Gastrocnemius medialis (tissue), 4 donors: ENCODE data around the gene IQCH. TPM values are rescaled to one million over a fixed set of nuclear protein-coding genes. Genes with fewer than 3 reads are reported as not detected.

ENCODE experiments used
- ATAC-seq, 2 donors: fragments of 150-250 bp; one replicate each; pipeline ENCODE4 v1.9.1; 2016
- DNase-seq, 2 donors: peaks; one replicate each; pipeline ENCODE4 v3.0.0-alpha.2; 2019
- H3K27ac ChIP-seq, 4 donors: fragments of 200-600 bp; sonication (generic); 1 replicate in 1 of 4; 2 replicates in 3 of 4; pipeline ENCODE4 v1.5.1; 2016 to 2018; ENCODE audit warnings: mild to moderate bottlenecking in 2 of 4, moderate library complexity in 1 of 4
- H3K27me3 ChIP-seq, 3 donors: fragments of 200-600 bp; sonication (generic) in 2 of 3; 1 replicate in 1 of 3; 2 replicates in 2 of 3; pipeline versions ENCODE4 v1.5.1 to v1.6.0; 2016 to 2019; ENCODE audit warnings: mild to moderate bottlenecking in 1 of 3, moderate library complexity in 1 of 3
- H3K36me3 ChIP-seq, 2 donors: fragments of 200-600 bp; sonication (generic) in 1 of 2; one replicate each; pipeline ENCODE4 v1.5.1; 2017 to 2018
- H3K4me1 ChIP-seq, 2 donors: fragments of 200-600 bp; sonication (generic) in 1 of 2; one replicate each; pipeline ENCODE4 v1.5.1; 2016 to 2017; ENCODE audit warnings: mild to moderate bottlenecking in 2 of 2
- H3K4me3 ChIP-seq, 4 donors: fragments of 200-600 bp; sonication (generic) in 3 of 4; 1 replicate in 1 of 4; 2 replicates in 3 of 4; pipeline ENCODE4 v1.5.1; 2016 to 2019; ENCODE audit warnings: mild to moderate bottlenecking in 2 of 4
- H3K9me3 ChIP-seq, 3 donors: fragments of 200-600 bp; sonication (generic) in 2 of 3; 1 replicate in 1 of 3; 2 replicates in 2 of 3; pipeline ENCODE4 v1.5.1; 2016 to 2019
- CTCF ChIP-seq, 5 experiments: fragments of 450-650 bp in 3 of 5; fragments of 200-600 bp in 2 of 5; sonication (generic) in 2 of 5; IDR thresholded peaks in 4 of 5; conservative IDR thresholded peaks in 1 of 5; 1 replicate in 4 of 5; 2 replicates in 1 of 5; pipeline ENCODE4 v1.5.1; 2016 to 2019; ENCODE audit warnings: antibody characterized with exemption in 5 of 5, mild to moderate bottlenecking in 3 of 5, moderate library complexity in 3 of 5
- POLR2A ChIP-seq, 2 donors: fragments of 450-650 bp; IDR thresholded peaks; one replicate each; pipeline ENCODE4 v1.6.1; 2017; ENCODE audit warnings: antibody characterized with exemption in 2 of 2, mild to moderate bottlenecking in 2 of 2, moderate library complexity in 2 of 2
- in situ Hi-C, 4 donors: fragments of 200-750 bp; cut with MboI; loops; one replicate each; pipeline versions ENCODE4 v1.15.0 to v1.8.0; 2017; ENCODE audit warnings: low sequenced_read_pairs in 4 of 4
- intact Hi-C: fragments of 100-400 bp; cut with DNase I; formaldehyde crosslinking; loops from one replicate; pipeline ENCODE4 v1.15.1; 2023; ENCODE audit warnings: low total_unique reads
- total RNA-seq, 4 donors: library from RNA; depleted of rRNA; stranded (reverse); fragments of >200 nt; gene quantifications; one replicate each; pipeline versions ENCODE4 v1.1.0 to v1.2.3, GENCODE V29; 2016

Gene IQCH
- total RNA-seq, 4 donors from 2014 or later, result 0.07 to 0.65 (median 0.32) TPM

- in situ Hi-C loops (loop anchor here in 2 of 4 donors (10.0 kb wide), 1 partner anchor 365 kb away; no protein-coding TSS in a partner anchor), intact Hi-C loops (no loop called here)
- peaks cover 0 to 8% of the 10 kb centered on the region in 2 donors for H3K36me3 ChIP-seq
- H3K9me3 ChIP-seq, result no peaks in the 10 kb centered on the region
- H3K4me1 ChIP-seq, result no peaks in the 10 kb centered on the region
- no peak for ATAC-seq
- H3K27ac ChIP-seq, result no peak overlapping the region
- TF ChIP-seq CTCF (IDR thresholded peaks at IDR 0.05 in 4 of 5, conservative IDR thresholded peaks at IDR 0.05 in 1 of 5), result no peak
- TF ChIP-seq POLR2A (IDR thresholded peaks at IDR 0.05), result no peak
- H3K27me3 ChIP-seq, result no peaks in the 10 kb centered on the region
- no peak overlapping the region for H3K4me3 ChIP-seq
- no peak for DNase-seq
These were observed 215.1 kb downstream of the IQCH start for GRCh38 chr15:67469680-67470079.

DNA sequence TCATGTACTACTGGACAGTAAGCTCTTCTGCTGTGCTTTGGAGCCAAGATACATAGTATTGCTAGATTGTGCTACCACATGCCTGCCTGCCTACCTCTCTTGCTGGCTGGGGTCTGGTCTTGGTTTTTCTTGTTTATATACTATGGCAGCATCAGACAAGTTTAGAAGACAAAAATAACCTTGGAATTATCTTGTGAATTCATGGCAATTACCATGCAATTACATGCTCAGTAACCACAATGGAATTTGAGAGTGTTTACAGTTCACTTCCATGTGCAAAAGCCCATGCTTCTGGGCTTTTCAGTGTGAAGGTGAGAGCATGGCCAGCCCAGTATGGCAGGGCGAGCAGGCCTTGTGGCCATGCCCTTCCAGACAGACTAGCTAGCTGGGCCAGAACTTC is 218.4 kb downstream of the IQCH start:
- no peak for DNase-seq
- H3K27me3 ChIP-seq, result no peaks in the 10 kb centered on the region
- no peaks in the 10 kb centered on the region for H3K4me1 ChIP-seq
- in situ Hi-C loops, result no loop called here
- intact Hi-C loops, result no loop called here
- H3K27ac ChIP-seq, result no peak overlapping the region
- TF ChIP-seq POLR2A (IDR thresholded peaks at IDR 0.05) (no peak), CTCF (IDR thresholded peaks at IDR 0.05 in 4 of 5, conservative IDR thresholded peaks at IDR 0.05 in 1 of 5) (no peak)
- no peak for ATAC-seq
- no peaks in the 10 kb centered on the region for H3K36me3 ChIP-seq
- no peak overlapping the region for H3K4me3 ChIP-seq
- H3K9me3 ChIP-seq, result no peaks in the 10 kb centered on the region

GRCh38 chr15:67474405-67475110 is 220.0 kb downstream of the IQCH start:
- in situ Hi-C loops, result no loop called here

GRCh38 chr15:67479781-67480505 is 225.4 kb downstream of the IQCH start:
- DNase-seq (no peak), ATAC-seq (no peak)
- Histone ChIP-seq H3K27me3 (no peaks in the 10 kb centered on the region), H3K9me3 (no peaks in the 10 kb centered on the region), H3K27ac (no peak overlapping the region), H3K4me3 (no peak overlapping the region), H3K36me3 (no peaks in the 10 kb centered on the region), H3K4me1 (peaks cover 0 to 6% of the 10 kb centered on the region in 2 donors)
- intact Hi-C loops (no loop called here), in situ Hi-C loops (no loop called here)
- TF ChIP-seq POLR2A (IDR thresholded peaks at IDR 0.05) (no peak), CTCF (IDR thresholded peaks at IDR 0.05 in 4 of 5, conservative IDR thresholded peaks at IDR 0.05 in 1 of 5) (no peak)

More at GRCh38 chr15:67474405-67475110, 220.0 kb downstream of the IQCH start:
- H3K4me3 ChIP-seq, result no peak overlapping the region
- no peaks in the 10 kb centered on the region for H3K9me3 ChIP-seq
- intact Hi-C loops, result no loop called here
- no peaks in the 10 kb centered on the region for H3K4me1 ChIP-seq
- no peaks in the 10 kb centered on the region for H3K27me3 ChIP-seq
- no peak overlapping the region for H3K27ac ChIP-seq
- ATAC-seq (no peak), DNase-seq (no peak)
- TF ChIP-seq POLR2A (IDR thresholded peaks at IDR 0.05), result no peak
- H3K36me3 ChIP-seq, result no peaks in the 10 kb centered on the region

DNA sequence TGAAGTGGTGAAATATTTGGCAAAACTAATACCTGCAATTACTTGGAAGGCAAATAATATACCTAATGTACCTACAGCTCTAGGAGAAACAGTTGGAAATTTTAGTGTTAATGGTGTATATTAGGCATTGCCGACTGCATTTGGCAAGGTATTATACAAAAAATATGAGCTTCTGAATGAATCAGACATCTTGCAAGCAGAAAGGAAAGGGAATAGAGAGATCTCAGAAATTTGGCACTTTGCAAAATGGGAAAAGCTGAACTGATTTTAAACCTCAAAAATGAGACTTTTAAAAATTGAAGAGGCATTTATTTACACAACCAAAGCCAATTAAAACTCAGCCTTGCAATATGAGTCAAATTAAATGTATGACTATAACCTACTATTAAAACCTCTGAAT is 226.2 kb downstream of the IQCH start:
- TF ChIP-seq POLR2A (IDR thresholded peaks at IDR 0.05) (no peak), CTCF (IDR thresholded peaks at IDR 0.05 in 4 of 5, conservative IDR thresholded peaks at IDR 0.05 in 1 of 5) (no peak)
- no peak overlapping the region for H3K27ac ChIP-seq
- H3K4me3 ChIP-seq, result no peak overlapping the region
- ATAC-seq (no peak), DNase-seq (no peak)
- H3K9me3 ChIP-seq, result no peaks in the 10 kb centered on the region
- H3K4me1 ChIP-seq, result peaks cover 0 to 6% of the 10 kb centered on the region in 2 donors
- in situ Hi-C loops, result no loop called here
- no peaks in the 10 kb centered on the region for H3K36me3 ChIP-seq
- no peaks in the 10 kb centered on the region for H3K27me3 ChIP-seq
- intact Hi-C loops, result no loop called here
